Cardiac septum (tissue), 1 donor: Measurements from ENCODE around the gene GOT1. TPM values are rescaled to one million over a fixed set of nuclear protein-coding genes. Genes with fewer than 3 reads are reported as not detected.

Experiments
- DNase-seq: peaks from one replicate; pipeline ENCODE4 v3.0.0-alpha.2; 2020; ENCODE audit warnings: low spot score
- intact Hi-C: fragments of 100-400 bp; cut with DNase I; formaldehyde crosslinking; loops from one replicate; pipeline ENCODE4 v1.14.0; 2022
- total RNA-seq: library from RNA; stranded (reverse); fragmentation: NEBNext Ultra II Directional; extraction: Animal tissue kit (Norgen Biotek cat#: 25700); gene quantifications from one replicate; pipeline ENCODE4 v1.2.1, GENCODE V29; 2021
- donor health status: DM: no; HTN: no; CAD: no.

The GOT1 gene
- total RNA-seq, 1 donor from 2014 or later = 390 TPM

GRCh38 chr10:99435986-99436638, 5.7 kb upstream of the GOT1 start:
- intact Hi-C loops = loop anchor here (2.0 kb wide), 1 partner anchor 175 kb away; no protein-coding TSS in a partner anchor

GRCh38 chr10:99433378-99434020, 3.1 kb upstream of the GOT1 start:
- intact Hi-C loops = loop anchor here (5.0 kb wide), 1 partner anchor 41 kb away; no protein-coding TSS in a partner anchor
- DNase-seq = no peak

More at GRCh38 chr10:99435986-99436638, 5.7 kb upstream of the GOT1 start:
- no peak for DNase-seq

- intact Hi-C loops = loop anchor here (5.0 kb wide), 1 partner anchor 41 kb away; no protein-coding TSS in a partner anchor
- DNase-seq = no peak
These were observed 2.5 kb upstream of the GOT1 start for GRCh38 chr10:99432881-99433280.

GRCh38 chr10:99432047-99432446, 1.6 kb upstream of the GOT1 start:
- DNase-seq = no peak
- intact Hi-C loops = loop anchor here (5.0 kb wide), 1 partner anchor 40 kb away; no protein-coding TSS in a partner anchor

GRCh38 chr10:99431190-99431760, 851 bp upstream of the GOT1 start:
- intact Hi-C loops = loop anchor here (5.0 kb wide), 1 partner anchor 39 kb away; no protein-coding TSS in a partner anchor
- DNase-seq = peak; percentile 90

- intact Hi-C loops = loop anchor here (5.0 kb wide), 1 partner anchor 38 kb away; no protein-coding TSS in a partner anchor
These were observed 341 bp downstream of the GOT1 start for GRCh38 chr10:99430116-99430450.

GRCh38 chr10:99429517-99430095, 818 bp downstream of the GOT1 start:
- DNase-seq = no peak
- intact Hi-C loops = loop anchor here (5.0 kb wide), 1 partner anchor 37 kb away; no protein-coding TSS in a partner anchor

More at GRCh38 chr10:99430116-99430450, 341 bp downstream of the GOT1 start:
- no peak for DNase-seq

GRCh38 chr10:99427566-99428190, 2.7 kb downstream of the GOT1 start:
- DNase-seq = no peak
- intact Hi-C loops = no loop called here

- intact Hi-C loops = no loop called here
- no peak for DNase-seq
These were observed 3.7 kb downstream of the GOT1 start for GRCh38 chr10:99426689-99427088.

- intact Hi-C loops = no loop called here
- DNase-seq = no peak
These were observed 5.2 kb downstream of the GOT1 start for GRCh38 chr10:99425204-99425603.

- intact Hi-C loops = no loop called here
- DNase-seq = no peak
These were observed 5.8 kb downstream of the GOT1 start for GRCh38 chr10:99424656-99425055.

GRCh38 chr10:99422529-99423096, 7.8 kb downstream of the GOT1 start:
- intact Hi-C loops = no loop called here
- no peak for DNase-seq

GRCh38 chr10:99421233-99421739, 9.1 kb downstream of the GOT1 start:
- no peak for DNase-seq
- intact Hi-C loops = no loop called here

GRCh38 chr10:99419688-99420087, 10.7 kb downstream of the GOT1 start:
- intact Hi-C loops = no loop called here
- DNase-seq = no peak

GRCh38 chr10:99418910-99419624, 11.4 kb downstream of the GOT1 start:
- DNase-seq = no peak
- intact Hi-C loops = no loop called here

GRCh38 chr10:99412099-99412498, 18.3 kb downstream of the GOT1 start:
- intact Hi-C loops = no loop called here

GRCh38 chr10:99411546-99411945, 18.9 kb downstream of the GOT1 start:
- DNase-seq = no peak
- intact Hi-C loops = no loop called here

More at GRCh38 chr10:99412099-99412498, 18.3 kb downstream of the GOT1 start:
- DNase-seq = no peak

- DNase-seq = no peak
- intact Hi-C loops = no loop called here
These were observed 19.5 kb downstream of the GOT1 start for GRCh38 chr10:99410876-99411275.

GRCh38 chr10:99410146-99410545, 20.3 kb downstream of the GOT1 start:
- no peak for DNase-seq
- intact Hi-C loops = no loop called here
